HG02981 (cell line): ENCODE measurements around the gene SYNM.

Experiments
- ATAC-seq: cut with Tn5 transposase; IDR thresholded peaks from one replicate; pipeline ENCODE4 v1.9.1; 2021; ENCODE audit warnings: mild to moderate bottlenecking, moderate library complexity; ENCODE audit not compliant: unreplicated experiment

The SYNM gene

DNA sequence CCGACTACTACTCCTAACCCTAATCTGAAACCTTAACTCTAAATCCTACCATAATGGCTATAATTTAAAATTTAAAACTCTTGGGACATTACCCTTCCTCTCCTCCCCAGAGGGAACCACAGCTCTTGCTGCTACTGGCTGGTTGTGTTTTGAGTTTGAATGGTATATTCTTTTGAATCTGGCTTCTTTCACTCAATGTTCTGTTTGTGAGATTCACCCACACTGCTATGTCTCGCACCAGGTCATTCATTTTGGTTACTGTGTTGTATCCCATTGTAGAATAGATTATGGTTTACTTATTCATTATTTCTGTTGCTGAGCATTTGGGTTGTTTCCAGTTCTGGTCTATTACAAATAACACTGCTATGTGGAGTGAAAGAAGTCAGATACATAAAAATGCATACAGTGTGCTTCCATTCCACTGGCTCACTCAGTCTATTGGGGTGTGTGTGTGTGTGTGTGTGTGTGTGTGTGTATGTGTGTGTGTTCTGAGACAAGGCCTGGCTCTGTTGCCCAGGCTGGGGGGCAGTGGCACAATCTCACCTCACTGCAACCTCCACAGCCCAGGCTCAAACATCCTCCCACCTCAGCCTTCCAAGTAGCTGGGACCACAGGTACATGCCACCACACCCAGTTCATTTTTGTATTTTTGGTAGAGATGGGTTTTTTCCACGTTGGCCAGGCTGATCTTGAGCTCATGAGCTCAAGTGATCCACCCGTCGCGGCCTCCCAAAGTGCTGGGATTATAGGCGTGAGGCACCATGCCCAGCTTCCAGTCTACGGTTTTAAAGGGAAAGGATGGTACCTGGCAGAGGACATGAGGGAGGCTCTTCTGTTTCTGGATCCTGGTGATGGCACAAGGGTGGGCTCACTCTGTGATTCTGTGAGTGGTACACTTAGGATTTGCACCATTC lies 19.2 kb upstream of the SYNM start:
- ATAC-seq = no peak

DNA sequence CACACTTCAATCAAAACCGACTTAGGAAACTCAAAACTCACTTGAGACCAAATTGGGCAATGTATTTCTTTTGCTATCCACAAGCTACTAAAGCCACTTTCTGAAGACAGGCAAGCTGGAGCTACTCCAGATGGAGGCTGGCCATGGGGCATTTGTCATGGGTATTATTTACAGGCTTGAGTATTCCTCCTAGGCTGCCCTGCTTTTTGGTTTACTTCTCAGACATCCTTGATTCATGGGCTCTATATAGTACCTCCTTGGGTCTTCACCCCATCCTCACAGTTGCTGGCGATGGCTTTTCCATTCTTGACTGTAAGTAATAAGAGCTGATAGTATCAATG lies 18.6 kb upstream of the SYNM start:
- ATAC-seq = no peak

DNA sequence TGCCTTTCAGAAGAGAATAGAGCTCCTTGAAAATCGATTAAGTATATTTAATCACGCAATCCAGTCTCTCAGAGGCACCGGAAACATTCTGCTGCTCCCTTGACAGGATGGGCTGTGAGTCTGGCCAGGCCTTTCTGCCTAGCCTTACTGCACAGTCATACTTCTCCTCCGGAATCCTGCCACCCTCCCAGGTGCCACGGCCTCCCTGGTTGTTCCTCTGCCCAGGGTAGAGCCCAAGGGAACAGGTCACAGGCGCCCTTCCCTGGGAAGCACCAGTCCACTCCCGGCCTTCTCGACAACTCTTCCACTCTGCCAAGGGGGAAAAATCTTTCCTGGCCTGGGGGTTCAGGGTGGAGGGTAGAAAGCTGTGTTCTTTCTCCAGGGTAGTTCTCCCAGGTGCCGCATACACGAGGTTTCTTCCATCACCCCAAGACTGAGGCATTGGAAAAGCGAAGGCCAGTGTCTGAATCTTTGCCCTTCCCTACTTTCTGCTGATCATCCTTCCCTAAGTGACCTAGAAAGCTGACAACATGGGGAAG lies 17.4 kb upstream of the SYNM start:
- no peak for ATAC-seq

DNA sequence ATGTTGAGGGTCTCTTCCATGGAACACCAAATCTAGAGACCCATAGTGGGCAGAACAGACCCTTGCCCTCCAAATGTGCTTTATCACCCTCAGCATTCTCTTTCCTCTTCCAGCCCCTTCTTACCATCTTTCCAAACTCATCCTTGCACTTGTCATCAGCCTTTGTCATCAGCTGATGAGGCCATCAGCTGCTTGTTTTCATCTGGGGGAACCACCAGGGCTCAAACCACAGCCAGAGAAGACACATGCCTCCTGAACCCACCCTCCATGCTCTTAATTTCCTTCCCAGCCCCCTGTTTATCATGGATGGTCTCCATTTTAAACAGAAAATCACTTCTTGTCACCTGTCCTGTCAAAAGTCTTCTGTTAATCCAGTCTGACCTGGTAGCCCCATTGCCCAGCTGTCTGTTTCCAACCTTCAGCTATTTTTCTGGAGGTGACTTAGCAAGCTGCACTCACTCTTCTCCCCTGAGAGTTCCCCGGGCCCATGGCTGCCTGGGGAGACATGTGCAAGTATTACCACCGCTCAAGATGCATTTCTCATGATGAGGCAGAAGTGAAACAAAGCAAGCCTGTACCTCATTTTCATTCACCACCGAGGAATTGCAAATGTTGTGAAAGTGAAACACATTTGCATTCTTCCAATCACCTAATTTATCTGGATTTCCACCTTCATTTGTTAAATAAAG lies 14.7 kb upstream of the SYNM start:
- peak; percentile 100 for ATAC-seq

DNA sequence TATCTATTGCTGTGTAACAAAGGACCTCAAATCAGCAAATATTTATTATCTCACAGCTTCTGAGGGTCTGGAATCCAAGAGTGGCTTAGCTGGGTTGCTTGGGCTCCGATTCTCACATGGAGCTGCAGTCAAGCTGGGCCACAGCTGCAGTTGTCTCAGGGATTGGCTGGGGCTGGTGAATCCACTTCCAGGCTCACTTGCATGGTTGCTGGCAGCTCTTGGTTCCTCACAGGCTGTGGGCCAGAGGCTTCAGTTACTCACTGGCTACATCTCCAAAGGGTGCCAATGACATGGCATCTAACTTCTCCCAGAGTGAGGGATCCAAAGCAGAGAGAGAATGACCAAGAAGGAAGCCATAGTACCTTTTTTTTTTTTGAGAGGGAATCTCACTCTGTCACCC lies 13.9 kb upstream of the SYNM start:
- no peak for ATAC-seq

DNA sequence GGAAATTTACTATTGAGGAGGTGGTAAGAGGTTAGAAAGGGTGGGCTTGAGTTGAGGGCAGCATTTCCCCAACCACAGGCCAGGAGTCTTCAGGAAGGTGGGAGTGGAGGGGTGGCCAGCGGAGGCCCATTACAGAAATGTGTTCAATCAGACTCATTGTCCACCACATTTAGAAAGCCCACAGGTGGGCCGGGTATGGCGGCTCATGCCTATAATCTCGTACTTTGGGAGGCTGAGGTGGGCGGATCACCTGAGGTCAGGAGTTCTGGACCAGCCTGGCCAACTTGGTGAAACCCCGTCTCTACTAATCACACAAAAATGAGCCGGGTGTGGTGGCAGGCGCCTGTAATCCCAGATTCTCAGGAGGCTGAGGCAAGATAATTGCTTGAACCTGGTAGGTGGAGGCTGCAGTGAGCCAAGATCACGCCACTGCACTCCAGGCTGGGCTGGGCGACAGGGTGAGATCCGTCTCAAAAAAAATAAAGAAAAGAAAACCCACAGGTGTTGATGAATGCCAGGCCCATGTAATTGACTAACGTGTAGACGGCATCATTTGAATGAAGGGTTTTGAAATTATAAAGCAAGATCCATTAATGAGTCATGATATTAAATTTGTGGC lies 12.2 kb upstream of the SYNM start:
- no peak for ATAC-seq

DNA sequence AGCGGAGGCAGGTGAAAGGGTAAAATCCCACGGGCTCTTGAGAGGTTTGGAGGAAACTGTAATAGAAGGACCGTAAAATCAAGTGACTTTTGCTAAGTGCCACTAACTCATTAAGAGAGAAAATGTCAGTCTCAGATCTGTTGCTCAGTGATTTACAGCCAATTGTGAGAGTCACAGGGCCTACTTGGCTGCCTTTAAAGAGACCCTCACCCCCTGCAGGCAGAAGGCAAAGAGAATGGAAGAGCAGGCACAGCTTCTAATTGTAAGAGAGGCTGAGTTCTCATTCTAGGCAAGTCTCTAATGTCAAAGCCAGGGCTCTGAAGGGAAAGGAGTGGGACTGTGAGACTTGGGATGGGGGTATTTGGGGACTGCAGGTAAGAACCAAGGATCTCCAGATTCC lies 9.3 kb upstream of the SYNM start:
- no peak for ATAC-seq

DNA sequence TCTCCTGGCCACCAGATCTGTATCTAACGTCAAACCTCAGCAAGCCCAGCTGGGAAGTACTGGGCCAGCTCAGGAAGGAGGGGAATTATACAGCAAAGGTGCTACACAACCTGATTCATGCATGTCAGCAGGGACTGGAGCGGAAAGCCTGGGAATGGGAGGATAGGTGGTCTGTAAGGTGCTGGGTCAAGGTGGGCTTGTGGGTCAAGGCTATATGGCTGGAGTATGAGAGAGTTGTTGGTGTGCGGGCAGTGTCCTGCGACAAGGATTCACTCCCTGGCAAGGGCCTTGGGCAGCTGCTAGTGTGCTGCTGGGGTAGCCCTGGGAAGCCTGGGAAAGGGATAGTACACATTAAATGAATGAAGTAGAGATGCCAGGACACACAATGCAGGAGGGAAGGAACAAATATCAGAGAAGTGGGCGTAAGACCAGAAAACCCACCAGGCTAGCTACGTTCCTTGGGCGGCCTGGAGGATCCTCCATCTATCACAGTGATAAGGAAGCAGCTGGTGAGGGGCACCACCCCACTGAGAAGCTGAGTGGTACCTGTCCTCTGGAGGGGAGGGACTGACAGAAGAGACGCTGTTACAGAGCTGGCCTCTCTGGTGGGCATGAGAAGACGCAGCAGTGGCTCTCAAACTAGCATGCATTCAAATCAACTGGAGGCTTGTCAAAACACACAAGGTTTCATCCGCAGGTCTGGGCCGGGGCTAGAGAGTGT lies 8.5 kb upstream of the SYNM start:
- no peak for ATAC-seq

DNA sequence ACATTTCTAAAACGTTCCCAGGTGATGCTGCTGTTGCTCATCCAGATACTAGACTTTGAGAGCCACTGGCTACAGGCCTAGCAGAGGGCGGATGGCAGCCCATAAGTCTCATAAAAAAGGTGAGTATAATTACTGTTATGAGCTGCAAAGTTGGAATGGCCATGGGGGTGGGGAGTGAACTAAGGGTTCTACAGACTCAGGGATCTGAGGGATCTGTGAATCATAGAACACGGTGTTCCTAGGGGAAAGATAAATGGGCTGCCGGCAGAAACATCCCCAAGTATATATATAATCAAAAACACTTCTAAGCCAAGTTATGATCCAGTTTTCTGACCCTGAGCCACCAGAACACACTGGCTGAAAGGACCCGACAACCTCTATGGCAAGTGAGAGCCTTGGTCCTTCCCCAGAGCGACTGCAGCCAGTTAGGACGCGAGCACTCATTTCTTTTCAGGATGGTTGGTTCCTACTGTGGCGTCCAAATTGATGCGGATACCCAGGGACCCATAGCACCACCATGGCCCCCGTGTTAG lies 7.9 kb upstream of the SYNM start:
- ATAC-seq = no peak

DNA sequence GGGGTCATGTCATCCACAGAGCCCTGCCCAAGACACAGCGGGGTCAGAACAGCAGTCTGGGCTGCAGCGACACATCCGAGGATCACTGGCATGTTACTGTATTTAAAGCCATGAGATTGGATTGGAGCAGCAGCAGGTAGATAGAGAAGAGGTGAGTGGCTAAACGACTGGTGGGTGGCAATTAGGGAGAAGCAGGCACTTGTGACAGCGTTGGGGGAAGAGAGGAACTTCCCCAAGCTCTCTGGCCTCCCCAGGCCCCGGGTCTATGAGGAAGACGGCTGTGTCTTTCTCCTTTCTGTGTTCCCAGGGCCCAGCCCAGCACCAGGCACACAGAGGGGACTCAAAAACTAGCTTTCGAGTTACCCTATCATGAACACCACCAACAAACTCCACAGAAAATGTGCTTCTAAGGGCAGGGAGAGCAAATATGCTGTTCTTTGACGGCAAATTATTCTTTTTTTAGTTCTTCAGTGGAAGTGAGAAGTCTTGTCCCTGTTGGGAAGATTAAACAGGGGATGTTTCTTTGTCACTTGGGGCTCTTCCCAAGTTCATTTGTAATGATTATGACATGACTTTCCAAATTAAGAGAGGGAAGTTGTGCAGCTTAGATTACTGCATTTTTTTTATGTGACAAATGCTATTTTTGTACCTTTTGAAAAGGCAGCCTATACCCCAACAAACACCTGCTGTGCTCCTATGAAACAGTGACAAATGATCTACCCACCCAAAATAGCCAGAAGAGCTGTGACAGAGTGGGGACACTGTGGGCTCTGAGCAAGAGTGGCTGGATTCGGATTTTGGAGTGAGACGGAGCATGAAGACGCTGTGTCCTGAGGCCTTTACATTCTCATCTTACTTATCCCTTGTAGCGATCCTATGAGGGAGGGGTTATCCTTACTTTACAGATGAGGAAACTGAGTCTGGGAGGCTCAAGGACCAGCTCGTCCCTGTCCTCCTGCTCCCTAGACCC lies 7.2 kb upstream of the SYNM start:
- no peak for ATAC-seq

DNA sequence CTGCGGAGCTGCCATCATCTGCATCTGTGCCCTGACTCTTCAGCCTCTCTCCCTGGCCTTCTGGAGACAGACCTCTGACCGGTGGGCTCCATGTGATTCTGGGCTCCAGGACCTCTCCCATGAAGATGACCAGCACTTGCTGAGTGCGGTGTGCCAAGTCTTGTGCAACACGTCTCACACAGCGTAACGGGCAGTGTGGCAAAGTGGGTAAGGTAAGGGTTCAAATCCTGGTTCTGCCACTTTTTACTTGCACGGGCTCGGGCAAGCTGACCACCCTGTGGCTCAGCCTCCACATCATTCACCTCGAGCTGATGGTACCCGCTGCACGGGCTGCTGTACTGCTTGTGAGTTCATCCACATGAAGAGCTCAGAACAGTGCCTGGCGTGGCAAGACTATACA lies 6.5 kb upstream of the SYNM start:
- ATAC-seq = no peak

DNA sequence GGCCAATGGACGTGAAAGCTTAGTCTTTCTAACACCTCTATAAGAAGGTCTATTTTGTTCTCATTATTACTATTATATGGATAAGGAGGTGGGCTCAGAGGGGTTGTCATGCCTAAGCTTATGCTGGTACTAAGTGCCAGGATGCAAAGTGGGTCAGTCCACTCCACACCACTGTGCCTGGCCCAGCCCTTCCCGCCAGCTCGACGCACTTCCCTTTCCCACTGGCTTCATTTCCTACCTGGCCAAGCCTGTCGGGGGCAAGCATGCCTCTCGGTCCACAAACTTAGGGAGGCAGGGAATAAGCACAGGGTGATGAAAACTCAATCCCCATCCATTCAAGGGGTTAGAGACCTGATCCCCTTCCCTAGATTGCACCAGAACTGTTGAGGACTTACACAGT lies 5.9 kb upstream of the SYNM start:
- no peak for ATAC-seq

DNA sequence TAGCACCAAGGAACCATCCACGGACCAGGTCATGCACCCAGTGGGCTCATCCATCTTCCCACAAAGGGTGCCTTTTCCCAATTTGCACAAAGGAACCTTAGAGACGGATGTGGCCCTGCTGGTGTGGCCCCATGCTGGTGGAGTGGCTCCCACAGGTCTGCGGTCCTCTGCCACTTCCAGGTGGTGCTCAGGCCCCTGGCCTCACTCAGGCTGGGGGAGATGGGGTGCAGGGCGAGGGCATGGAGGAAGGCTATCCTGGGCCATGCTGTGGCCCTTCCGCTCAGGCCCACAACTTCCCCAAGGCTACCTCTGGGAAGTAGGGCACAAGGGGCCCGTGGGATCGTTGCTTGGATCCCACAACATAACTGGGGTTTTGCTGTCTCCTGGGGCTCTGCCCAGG lies 5.2 kb upstream of the SYNM start:
- ATAC-seq = no peak

DNA sequence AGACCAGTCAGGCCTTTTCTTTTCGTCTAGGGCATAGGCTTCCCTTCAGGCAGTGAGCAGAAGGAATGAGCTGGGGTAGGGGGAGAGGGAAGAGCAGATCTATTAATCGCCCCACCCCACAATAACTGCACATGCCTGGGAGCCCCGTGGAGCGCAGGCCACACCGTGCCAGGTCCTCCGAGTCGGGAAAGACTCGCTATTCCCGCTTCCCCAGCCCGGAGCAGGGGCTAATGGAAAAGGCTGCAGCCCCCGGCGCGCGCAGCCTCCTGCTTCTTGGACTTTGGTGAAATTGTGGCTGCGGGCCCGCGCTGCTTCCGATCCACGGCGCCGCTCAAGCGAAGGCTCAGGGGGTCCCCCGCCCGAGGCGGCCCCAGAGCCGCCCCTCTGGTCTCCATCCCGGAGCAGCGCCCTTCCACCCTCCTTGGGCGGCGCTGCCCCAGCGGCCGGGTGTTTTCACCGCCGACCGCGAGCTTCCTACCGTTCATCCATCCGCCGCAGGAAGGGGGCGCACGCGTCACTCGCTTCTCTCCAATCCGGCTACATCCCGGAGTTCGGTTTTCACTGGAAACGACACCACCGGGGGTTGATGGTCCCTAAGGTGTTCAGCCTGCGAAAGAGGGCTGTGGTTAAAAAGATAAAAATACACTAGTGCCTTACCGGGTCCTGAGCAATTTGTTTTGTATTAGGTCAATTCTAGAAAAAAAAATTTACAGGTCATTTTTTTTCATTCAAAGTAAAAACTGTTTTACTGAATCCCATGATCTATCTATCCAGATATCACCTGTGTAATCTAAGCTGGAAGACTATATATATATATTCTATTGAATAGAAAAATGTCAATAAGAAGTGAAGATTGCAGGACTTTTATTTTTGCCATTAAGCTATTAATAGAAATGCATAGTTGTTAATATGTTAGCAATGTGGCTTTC lies 4.4 kb upstream of the SYNM start:
- ATAC-seq = peak; percentile 31

DNA sequence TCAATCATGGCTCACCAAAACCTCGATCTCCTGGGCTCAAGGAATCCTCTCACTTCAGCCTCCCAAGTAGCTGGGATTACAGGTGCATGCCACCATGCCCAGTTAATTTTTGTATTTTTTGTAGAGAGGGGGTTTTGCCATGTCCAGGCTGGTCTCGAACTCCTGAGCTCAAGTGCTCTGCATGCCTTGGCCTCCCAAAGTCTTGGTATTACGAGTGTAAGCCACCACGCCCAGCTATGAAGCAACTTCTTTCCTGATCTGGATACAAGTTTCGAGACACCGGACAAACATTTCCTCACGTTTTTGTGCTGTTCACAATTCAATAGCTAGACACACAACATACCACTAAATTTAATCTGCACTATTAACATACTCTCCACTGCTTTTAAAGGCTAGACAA lies 3.4 kb upstream of the SYNM start:
- ATAC-seq = no peak

DNA sequence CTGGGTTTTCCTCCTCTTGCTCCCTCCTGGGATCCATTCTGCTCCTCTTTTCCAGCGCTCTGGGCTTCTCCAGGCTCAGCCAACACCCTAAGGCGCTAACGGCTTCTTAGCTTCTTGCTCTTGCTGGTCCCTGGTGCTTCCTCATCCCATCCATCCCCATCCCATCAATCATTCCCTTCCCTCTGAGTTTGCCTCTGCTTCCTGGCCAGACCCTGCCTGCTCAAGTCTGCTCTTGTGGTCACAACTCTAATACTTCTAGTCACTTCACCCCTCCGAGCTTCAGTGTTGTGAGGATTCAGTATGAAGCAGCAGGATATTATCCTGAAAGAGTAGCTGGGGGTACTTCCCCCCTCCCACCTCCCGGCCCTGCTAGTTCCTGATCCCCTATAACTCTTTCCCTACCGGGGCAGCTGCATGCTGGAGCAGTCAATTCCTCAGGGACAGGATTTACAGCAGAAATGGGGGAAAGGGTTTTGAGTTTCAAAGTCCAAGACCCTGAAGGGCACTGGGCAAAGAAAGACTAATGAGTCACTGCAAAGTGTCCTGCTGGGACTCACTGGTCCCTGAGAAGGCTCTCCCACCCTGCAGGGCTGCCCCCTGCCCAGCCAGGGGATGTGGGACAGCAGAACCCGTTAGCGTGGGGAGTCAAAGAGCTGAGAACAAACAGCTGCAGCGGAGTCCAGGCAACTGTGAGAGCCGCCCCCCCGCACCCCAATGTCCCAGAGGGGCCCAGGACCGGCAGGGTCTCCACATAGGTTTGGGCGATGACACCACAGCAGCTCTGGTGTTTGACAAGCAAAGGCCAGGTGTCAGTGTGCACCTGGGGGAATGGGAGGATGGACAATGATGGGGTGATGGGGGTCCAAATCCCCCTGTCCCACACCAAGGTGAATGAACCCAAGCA lies 2.3 kb upstream of the SYNM start:
- ATAC-seq = no peak

DNA sequence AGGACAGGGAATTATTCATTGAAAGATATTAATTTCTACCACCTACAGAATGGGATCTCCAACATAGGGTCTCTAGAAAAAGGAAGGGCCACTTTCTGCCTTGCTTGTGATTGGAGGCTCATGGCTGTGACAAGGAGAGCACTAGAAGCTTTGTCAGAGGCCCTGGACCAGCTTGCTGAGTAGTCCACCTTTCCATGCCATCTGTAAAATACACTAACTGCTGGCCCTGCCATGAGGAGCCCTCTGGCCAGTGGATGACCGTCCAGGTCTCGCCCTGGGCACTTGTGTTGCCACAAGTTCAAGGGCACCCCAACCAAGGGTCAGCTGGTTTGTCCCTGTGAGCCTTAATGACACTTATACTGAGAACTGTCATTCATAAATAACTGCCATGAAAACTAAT lies 1.6 kb upstream of the SYNM start:
- no peak for ATAC-seq
